CD4-positive, alpha-beta T cell treated with Interleukin-15 for 4 hours (primary cell): ENCODE measurements around the gene ATXN7L1.
A peak's percentile ranks its signal among the peaks of the same experiment; 100 is the strongest.

Experiments used
- DNase-seq: peaks from one replicate; pipeline ENCODE4 v3.0.0-alpha.2; 2020; ENCODE audit warnings: low spot score

Gene ATXN7L1

DNA sequence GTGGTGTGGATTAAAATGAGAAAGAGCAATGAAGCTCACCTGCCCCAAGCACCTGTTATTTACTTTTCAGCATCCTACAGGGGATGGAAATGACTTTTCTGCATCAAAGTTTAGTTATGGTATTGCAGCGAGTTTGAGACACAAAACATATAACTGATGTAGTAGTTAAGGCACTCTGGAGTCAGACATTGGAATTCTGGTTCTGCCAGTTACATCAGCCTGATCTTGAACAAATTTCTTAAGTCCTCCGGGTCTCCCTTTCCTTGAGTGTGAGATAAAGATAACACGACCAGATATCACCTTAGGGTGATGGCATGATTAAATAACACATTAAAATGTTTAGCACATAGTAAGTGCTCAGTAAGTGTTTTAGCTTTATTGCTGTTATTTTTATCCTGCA, 97.4 kb downstream of the ATXN7L1 start:
- DNase-seq = no peak

DNA sequence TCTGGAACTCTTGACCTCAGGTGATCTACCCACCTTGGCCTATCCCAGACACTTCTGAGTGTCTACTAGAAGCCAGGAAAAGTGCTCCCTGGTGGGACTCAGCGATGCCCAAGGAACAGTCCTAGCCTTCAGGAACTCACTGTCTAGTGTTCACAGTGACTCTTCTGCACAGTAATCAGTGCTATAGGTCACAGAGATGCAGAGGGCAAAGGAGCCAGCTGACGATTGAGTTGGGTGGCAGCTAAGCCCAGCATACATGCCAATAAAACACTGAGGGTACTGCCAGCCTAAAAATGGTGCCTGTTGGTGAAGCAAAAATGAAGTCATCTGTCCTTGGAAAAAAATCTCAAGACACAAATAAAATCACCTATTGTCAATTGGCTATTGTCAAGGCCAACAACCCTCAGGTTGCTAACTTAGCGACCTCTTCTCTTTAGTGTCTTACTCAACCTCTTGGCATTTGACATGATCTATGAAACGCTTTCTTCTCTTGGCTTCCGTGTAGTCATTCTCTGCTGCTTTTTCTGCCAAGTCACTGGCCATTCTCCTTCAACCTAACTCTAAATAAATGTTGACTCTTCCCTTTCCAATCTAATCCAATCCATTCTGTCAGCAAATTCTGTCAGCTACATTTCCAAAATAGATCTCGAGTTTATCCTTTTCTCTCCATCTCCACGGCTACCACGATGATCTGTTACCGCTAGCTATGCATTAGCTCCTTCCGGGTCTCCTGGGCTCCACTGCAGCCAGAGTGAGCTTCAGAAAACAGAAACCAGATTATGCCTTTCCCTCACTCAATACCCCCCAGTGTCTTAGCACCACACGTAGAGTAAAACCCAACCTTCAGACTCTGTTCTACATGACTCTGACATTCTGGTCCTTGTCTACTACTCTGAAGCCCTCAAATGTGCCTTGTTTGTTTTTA, 99.2 kb downstream of the ATXN7L1 start:
- DNase-seq = no peak

DNA sequence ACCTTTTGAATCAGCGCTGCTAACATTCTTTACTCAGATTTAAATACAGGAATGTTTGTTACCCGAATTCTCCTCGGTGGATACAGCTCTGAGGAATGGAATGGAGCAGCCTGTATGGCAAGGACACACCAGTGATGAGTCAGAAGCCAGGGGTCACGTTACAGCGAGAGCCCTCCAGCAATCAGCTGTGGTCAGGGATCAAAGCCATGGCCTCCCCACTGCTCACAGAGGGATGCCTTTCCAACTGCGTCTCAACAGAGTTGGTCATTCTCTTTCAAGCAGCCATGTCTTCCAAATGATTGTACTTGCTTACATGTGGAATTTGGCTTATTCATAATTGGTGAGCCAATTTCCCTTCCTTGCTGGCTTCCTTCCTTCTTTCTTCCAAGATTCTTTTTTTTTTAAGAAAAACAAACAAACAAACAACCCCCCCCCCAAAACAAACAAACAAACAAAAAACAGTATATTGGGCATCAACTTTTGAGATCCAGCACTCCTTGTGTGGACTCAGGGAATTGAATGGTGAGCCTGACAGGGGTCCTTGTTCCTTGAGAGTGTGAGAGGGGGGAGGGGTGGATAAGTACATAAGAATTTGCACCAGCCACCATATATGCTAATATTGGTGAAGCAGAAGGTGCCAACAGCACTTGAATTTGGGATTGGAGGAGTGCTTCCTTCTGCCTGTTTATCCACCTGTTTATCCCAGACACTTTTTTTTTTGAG, 100.2 kb downstream of the ATXN7L1 start:
- no peak for DNase-seq

DNA sequence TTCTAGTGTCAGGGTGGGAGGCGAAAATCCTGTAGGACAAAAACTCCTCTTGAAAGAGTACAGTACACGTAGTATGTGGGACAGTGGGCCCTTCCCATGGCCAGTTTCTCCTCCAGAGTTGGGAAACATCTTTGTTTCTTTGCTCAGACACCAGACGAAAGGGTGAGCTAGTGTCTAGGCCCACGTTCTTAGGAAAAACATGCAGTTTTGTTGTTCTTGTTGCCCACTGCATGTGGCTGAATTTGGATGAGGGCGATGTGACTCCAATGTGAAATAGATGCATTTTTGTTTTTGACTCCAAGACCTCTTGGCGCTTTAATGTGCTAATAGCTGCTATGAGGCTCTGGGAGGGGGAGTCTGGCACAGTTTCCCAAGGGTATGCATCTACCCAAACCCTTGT, 100.8 kb downstream of the ATXN7L1 start:
- DNase-seq = no peak

DNA sequence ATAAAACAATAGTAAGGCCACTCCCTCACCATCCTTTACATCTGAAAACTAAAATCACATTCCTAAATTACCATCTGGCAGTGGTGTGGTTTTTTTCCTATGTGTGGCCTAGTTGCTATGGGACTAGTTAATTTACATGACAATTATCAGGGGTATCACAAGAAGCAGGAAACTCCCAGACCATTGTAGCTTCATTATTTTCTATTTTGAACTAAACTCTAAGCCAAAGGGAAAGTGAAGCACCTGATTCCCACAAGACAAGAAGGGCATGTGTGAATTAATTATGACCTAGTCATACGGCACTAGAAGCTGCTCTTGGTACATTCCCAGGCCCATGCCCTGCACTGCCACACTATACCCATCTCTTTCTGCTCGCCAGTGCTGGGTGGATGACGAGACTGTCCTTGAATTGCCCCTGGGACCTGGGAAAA, 103.4 kb downstream of the ATXN7L1 start:
- DNase-seq = no peak

DNA sequence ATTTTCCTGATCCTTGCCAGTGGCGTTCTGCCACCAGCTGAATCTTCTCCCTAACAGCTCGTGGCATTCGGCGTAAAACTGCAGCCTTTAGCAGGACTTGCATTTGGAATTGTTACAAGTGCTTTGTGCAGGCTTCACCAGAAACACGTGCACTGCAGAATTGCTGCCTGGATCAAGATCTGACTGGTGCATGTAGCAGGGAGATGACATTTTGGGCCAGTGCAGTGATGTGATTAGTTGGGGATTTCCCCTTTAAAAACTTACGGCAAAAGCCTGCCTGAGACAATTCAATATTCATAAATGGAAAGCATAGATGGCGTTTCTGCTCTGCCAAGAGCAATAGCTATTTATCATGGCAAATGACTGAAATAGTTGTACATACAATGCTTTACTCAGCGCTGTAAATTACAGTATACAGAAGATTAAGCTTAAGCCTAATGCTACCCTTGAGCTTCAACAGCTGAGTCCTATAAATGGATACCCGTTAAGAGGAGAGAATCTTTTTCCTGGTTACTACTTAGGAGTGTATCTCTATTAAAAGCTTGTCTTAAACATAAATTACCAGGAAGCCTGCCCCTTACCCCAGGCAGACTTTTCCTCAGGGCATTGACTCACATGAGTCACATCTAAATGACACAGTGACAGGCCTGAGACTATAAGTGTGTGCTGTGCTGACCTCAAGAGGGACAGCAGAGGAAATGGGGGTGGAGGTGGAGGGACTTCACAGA, 106.3 kb downstream of the ATXN7L1 start:
- DNase-seq = no peak

DNA sequence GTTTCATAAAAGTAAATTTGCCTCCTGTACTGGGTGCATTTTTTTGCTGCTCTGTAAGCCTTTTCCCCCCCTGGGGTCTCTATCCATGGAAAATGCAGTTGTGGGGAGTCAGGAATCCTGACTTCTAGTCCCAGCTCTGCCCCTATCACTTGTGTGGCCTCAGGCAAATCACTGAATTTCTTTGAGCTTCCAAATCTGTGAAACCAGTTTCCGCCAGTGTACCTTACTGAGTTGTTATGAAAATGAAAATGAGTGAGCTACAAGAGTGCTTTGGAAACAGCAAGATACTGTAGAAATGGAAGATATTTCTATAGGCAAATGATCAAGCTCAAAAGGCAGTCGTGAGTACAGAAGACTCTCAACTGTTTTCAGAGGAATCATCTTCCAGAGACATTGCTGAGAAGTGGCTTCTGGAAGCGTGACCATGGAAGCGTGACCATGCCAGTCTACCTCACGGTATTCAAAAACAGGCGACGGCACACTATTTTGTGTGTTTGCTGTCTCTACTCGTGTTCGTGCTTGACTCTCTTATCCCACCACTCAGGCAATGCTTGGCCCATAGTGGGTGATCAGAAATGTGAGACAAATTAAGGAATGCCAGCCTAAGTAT, 107.4 kb downstream of the ATXN7L1 start:
- no peak for DNase-seq

DNA sequence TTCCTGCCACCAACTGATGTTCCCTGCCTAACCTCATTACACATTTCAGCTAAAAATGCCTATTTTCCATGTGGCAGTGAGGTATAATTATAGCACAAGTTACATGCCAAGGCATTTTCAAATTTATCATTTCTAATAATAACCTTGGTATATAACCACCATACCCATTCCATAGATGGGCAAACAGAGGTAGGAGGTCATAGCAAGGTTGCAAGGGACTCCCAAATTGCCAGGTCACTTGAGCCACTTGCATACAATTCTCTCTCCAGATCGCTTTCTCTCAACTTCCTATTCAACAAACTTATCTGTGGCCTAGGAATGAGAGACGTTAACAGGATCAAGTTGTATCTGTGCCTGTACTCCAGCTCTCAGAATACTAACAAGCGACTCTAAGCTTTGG, 108.3 kb downstream of the ATXN7L1 start:
- DNase-seq = no peak

DNA sequence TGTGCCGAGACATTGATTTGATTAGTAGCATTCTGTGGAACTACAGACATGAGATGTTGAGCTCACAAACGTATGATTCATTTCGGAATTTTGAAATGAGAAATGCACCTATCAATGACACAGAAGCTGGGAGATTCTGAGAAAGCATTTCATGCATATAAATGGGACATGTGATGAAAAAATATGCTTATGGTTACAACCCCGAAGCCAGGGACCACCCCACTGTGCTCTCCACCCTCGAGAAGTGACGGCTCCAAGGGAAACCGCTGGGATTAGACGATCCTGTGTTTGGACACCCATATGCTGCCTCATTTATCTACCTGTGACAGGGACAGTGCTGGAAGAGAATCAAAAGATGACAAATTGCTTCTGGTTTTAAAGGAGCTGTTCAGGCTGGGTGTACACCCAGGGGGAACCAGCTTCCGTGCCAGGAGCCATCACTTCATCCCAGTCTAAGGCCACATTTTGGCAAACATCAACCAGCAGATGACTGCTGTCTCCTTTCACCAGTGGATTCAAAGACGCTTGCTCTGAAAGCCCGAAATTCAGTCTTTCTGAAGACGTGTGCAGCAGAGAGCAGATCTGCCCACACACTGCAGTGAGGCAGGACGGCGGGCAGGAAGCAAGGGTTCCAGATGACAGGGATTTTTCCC, 109.9 kb downstream of the ATXN7L1 start:
- no peak for DNase-seq

DNA sequence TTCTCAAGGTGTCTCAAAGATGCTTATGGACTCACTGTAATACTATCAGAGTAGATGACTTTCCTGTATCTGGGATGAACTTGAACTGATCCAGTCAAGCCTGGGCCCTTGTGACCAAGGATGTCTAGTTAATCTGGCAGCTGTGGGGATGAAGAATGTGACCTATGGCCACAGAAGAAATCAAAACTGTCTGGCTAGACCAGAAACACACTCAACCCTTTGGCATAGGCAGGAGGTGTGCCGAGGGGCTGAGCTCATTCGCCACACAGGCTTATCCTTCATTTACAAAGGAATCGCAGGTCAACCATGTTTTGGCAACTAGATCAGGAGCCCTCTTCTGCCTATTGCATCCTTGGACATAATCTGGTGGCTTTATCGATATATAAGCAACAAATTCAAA, 110.6 kb downstream of the ATXN7L1 start:
- no peak for DNase-seq

DNA sequence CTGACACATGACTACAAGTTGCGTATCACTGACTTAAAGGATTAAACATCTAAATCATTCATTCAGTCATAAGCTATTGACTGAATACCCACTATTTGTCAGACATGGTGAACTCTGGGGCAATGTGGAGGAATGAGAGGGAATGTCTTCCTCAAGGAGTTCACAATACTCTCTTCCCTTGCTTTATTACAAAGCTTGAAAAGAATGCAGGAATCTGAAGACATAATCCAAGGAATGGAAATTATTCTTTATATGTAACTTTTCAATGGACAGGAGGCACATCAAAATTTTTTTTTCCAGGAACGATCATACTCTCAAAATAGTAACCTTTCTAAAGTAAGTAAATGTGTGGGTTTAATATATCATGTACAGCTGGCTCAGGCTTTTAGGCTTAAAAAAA, 111.9 kb downstream of the ATXN7L1 start:
- DNase-seq = no peak

DNA sequence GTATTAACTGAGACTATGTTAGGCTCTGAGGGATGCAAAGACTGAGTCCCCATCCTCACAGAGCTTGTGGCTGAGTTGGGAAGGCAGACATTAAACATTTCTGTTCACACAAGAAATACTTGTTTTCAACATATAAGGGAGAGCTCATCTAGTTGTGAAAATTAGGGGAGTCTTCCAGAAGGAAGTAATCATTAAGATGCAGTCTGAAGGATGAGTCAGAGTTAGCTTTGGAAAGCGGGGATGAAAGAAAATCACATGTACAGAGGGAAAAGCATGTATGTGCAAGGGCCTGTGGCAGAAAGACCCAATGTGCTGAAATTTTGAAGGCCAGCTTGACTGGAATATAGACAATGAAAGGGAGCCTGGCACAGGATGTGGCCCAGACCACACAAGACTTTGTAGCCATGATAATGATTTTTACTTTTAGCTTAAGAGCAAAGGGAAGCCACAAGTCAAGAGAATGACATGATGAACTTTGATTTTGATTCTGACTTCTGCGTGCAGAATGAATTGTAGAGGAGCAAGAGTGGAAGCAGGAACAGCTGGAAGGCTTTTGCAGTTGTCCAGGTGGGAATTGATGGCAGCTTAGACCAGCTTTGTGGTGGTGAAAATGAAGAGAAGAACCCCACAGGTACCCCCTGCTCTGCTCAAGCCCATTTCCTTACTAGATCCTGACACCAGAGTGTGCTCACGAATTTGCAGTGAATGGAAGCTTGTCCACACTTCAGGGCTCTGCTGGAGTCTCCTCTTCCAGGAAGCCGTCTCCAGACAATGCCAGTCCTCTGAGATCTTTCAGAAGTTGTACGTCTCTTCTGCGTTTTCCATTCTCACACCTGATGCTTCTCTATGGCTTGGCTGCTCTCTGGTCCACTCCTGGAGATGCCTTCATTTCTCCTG, 115.6 kb downstream of the ATXN7L1 start:
- DNase-seq = peak; percentile 21

DNA sequence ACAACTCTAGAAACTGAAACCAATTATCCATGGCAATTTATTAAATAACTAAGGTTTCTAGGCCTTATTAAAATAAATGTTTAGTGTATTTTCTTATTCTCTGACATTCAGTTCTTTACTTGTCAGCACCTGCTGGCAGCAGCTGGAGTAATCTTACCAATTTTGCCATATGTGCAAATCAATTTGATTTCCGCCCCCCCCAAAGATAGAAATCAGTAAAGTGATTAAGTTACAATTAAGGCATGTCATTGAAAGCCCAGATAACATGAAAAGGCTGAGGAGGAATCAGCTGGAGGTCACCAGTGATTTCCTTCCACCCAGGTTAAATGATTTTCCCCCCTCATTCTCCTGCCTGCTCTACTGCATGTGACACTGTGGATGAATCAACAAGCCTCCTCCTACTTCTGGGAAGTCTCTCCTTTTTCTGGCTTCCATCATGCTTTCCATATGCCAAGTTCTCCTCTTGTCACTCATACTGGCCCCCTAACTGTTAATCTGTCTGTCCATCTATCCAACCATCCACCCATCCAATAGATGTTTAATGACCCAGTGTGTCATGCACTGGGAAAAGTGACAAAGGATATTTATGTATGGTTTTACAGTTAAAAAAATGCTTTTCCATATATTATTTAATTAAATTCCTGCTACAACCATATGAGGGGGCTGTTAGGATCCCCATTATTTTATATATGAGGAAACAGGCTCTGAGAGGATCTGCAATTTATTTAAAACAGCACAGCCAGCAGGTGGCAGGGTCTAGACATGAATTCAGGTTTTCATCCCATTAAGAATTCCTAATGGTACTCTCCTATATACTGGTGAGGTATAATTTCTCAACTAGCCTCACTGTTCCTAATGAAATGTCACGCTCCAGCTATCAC, 116.5 kb downstream of the ATXN7L1 start:
- peak; percentile 35 for DNase-seq

DNA sequence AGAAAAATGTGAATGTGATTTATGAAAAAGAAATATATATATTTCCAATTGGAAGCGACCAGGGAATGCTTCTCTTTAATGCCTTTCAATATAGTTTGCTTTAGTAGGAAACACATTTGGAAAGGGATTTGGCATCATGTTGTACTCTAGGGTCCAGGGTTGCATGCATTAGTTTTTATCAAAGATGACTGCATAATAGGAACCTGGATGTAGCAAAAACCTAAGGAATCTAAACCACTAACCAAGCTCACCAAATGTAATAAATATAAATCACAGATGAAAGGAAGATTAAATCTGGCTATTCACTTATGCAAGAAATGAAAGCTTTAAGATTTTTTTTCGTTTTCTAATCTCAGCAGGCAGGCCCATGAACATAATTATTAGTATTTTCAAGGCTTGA, 120.0 kb downstream of the ATXN7L1 start:
- DNase-seq = no peak

DNA sequence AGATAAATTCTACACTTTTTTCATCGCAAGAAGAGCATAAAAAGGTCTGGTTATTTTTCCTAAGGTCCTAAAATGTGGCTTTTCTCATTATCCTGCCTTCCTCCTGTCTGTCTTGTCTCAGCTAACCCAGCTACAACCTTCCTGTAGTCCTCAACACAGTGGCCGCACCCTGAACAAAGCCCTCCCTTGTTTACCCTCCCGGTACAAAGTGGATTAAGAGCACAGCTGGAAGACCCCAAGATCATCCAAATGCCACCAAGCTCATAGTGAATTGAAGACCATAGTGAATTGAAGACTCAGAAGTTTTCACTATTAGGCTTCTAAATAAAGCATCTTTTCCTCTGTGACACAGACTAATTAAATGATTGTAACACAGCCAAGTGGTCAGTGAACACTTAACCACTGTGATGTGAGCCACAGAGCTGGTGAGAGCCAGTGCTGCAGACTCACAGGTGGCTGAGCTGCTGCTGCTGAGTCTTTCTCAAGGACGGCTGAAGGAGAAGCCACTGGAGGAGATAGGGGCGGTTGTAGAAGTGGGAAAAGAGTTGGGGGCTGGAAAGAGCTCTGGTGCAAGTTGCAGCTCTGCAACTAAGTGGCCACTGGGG, 123.6 kb downstream of the ATXN7L1 start:
- DNase-seq = no peak

DNA sequence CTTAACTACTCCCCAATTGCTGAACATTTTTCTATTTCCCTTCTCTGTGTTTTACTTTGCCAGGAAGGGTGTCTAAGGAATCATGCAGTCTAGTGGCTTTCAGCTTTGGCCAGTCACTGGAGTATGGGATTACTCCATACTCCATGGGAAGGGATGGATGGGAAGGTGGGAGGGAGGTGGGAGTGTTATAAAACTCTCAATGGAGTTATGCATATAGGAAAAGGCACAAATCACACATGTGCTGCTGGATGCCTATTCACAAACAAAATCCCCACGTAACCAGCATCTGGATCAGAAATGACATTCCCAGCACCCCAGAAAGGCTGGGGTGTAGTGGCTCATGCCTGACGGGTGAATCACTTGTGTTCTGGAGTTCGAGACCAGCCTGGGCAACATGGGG, 125.3 kb downstream of the ATXN7L1 start:
- DNase-seq = no peak

DNA sequence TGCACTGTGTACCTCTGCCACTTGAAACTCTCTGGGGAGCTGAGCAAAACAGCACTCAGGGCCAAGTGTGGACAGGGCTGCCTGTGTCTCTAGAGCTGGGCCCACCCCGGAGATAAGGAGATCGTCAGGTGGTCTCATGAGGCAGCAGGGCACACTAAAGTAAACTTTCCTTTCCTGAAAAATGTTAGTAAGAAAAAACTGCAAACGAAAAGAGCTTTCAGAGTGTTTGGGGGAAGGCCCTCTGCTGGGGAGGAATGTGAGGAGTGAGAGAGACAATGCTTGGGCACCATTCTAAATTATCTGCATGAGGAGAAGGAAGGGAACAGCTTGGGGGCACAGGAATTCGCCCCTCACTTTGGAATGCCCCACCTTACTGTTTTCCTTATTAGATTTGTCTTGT, 127.7 kb downstream of the ATXN7L1 start:
- no peak for DNase-seq

DNA sequence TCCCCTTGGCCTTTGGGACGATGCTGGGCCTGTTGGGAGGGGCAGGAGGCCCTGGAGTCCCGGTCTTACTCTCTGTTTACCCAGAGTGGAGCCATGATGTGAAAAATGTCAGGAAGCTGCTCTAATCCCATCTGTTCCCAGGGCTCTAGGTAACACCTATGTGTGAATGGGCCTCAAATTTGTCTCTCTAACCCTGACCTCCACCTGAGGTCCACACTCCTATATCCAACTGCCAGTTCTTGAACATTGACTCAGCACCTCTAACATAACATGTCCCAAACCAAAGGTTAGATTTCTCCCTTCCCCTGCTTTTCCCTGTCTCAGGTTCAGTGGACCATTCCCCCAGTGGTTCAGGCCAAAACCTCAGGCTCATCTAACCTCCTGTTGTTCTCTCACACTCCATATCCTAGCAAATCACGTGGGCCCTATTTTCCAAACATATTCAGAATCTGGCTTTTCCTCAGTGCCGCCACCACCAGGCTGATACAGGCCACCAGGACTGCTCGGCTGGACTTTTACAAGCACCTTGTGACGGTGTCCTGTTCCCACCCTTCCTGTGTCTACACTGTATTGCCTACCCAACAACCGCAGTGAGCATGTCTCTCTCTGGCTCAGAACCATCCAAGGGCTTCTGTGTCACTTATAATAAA, 130.6 kb downstream of the ATXN7L1 start:
- no peak for DNase-seq

DNA sequence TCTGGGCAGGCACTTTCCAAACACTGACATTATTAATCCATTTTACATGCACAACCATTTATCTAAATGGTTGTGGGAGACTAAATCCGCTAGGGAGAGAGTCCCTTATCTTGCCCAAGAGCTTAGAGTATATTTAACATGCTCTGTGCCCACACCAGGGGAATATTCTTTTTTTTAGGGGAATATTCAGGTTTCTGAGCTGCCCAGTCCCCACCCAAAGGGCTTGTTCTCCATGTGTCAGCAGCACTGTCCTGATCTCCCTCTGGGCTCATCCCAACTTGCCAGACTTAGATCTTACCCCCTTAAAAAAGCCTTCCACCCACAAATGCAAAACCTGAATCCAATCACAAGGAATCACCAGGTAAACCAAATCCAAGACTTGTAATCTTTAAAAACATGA, 132.1 kb downstream of the ATXN7L1 start:
- no peak for DNase-seq
